Fibroblast of the aortic adventitia (primary cell): ENCODE measurements around the gene LAMA3. TPM values are rescaled to one million over a fixed set of nuclear protein-coding genes. Genes with fewer than 3 reads are reported as not detected.

Experiments used
- DNase-seq: peaks from one replicate; pipeline ENCODE4 v3.0.0-alpha.2; 2010; ENCODE audit warnings: low read depth
- H3K4me3 ChIP-seq: 2 replicates; pipeline ENCODE4 v1.5.1; 2011; ENCODE audit warnings: low read depth, mild to moderate bottlenecking, control low read depth, low read length, moderate library complexity
- CTCF ChIP-seq: IDR thresholded peaks from 2 replicates; pipeline ENCODE4 v1.5.1; 2011; ENCODE audit warnings: mild to moderate bottlenecking, low read length, control low read depth, inconsistent platforms; ENCODE audit not compliant: insufficient read depth
- total RNA-seq: library from RNA; depleted of rRNA; stranded (reverse); fragments of >200 nt; gene quantifications from 2 replicates; pipeline ENCODE4 v1.2.3, GENCODE V29; 2012; ENCODE audit warnings: low replicate concordance

LAMA3 gene
- total RNA-seq, 1 donor = 15.7 TPM

- peak; percentile 12 for DNase-seq
- no peak for TF ChIP-seq CTCF
- no peak overlapping the region for H3K4me3 ChIP-seq
Measured at GRCh38 chr18:23856466-23857163, 167.4 kb downstream of the LAMA3 start.

- H3K4me3 ChIP-seq = no peak overlapping the region
- DNase-seq = no peak
- no peak for TF ChIP-seq CTCF
Measured at GRCh38 chr18:23857164-23857552, 167.9 kb downstream of the LAMA3 start.

GRCh38 chr18:23857756-23858155 lies 168.5 kb downstream of the LAMA3 start:
- DNase-seq = no peak
- no peak overlapping the region for H3K4me3 ChIP-seq
- no peak for TF ChIP-seq CTCF

GRCh38 chr18:23859466-23860336 lies 170.4 kb downstream of the LAMA3 start:
- no peak for DNase-seq
- no peak overlapping the region for H3K4me3 ChIP-seq
- no peak for TF ChIP-seq CTCF

GRCh38 chr18:23861326-23861725 lies 172.1 kb downstream of the LAMA3 start:
- no peak for TF ChIP-seq CTCF
- no peak overlapping the region for H3K4me3 ChIP-seq
- no peak for DNase-seq

- no peak overlapping the region for H3K4me3 ChIP-seq
- peak; percentile 72 for DNase-seq
- no peak for TF ChIP-seq CTCF
Measured at GRCh38 chr18:23861805-23862470, 172.7 kb downstream of the LAMA3 start.
